ENCODE data around the gene SFTA2.
A peak's percentile ranks its signal among the peaks of the same experiment; 100 is the strongest.

Gene SFTA2

GRCh38 chr6:30890646-30891449 lies 41.1 kb downstream of the SFTA2 start:
- DNase-seq (ENCODE audit: low read depth in 2 of 2), result no peak

DNA sequence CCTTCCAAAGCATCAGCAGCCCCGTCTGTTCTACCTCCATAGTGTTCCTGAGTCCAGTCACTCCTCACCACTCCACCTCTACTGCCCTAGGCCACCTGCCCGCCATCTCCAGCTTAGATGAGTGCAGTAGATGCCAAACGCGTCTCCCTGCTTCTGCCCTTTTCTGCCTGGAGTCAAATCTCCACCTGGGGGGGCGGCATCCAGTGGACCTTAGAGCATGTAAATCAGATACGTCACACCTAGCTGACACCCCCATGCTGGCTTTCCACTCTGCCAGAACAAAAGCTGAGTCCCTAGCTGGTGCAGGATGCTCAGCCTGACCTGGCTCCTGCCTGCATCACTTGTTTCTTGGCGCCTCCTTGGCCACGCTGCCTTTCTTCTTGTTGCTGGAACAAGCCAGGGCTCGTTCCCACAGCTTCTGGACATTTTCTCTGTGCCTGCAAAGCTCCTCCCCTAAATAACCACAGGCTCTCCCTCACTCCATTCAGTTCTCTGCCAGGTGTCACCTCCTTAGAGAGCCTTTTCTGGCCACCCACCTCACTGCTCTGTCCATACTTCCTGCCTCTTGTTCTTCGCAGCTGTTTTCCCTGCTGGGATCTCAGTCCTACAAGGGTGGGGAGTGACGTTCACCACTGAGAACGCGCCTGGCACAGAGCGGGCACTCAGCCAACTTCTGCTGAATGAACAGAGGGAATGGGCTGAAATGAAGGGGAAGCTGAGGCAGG lies 41.9 kb downstream of the SFTA2 start:
- DNase-seq (ENCODE audit: low read depth in 2 of 2), result no peak

GRCh38 chr6:30889496-30889885 lies 42.5 kb downstream of the SFTA2 start:
- no peak for DNase-seq (ENCODE audit: low read depth in 2 of 2)

GRCh38 chr6:30888816-30889495 lies 43.0 kb downstream of the SFTA2 start:
- DNase-seq (ENCODE audit: low read depth in 2 of 2), result no peak

DNA sequence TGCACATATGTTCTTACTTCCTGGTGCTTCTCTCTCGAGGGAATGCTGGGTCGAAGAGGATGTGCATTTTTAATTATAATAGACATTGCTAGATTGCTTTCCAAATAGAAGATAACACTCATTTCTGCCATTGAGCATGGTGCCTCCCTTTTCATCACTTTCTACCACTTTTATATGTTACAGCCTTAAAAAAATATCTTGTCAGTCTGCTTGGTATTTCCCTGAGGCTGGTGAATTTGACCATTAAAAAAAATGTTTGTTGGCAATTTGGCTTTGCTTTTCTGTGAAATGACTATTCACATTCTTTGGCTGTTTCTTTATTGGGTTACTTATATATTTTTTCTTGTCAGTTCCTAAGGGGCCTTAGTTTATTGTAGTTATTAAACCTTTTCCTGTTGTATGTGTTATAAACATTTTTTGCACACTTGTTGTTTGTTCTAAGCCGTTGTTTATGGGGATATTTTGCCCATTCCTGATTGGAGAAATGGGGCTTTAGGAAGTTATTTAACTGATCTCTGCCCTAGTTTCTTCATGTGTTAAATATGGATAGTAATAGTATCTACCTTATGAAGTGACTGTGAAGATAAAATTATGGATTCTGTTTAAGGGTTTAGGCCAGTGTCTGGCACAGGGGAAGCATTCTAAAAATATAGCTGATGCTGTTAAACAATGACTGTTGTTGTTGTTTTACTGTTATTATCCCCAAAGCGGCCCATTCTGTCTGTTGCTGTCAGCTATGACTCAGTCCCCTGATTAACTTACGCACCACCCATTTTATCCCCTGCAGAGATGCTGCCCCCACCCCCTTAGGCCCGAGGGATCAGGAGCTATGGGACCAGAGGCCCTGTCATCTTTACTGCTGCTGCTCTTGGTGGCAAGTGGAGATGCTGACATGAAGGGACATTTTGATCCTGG lies 43.8 kb downstream of the SFTA2 start:
- DNase-seq (ENCODE audit: low read depth in 2 of 2), result no peak

- DNase-seq (ENCODE audit: low read depth in 2 of 2), result no peak
Measured at GRCh38 chr6:30886897-30887255, 45.1 kb downstream of the SFTA2 start.

DNA sequence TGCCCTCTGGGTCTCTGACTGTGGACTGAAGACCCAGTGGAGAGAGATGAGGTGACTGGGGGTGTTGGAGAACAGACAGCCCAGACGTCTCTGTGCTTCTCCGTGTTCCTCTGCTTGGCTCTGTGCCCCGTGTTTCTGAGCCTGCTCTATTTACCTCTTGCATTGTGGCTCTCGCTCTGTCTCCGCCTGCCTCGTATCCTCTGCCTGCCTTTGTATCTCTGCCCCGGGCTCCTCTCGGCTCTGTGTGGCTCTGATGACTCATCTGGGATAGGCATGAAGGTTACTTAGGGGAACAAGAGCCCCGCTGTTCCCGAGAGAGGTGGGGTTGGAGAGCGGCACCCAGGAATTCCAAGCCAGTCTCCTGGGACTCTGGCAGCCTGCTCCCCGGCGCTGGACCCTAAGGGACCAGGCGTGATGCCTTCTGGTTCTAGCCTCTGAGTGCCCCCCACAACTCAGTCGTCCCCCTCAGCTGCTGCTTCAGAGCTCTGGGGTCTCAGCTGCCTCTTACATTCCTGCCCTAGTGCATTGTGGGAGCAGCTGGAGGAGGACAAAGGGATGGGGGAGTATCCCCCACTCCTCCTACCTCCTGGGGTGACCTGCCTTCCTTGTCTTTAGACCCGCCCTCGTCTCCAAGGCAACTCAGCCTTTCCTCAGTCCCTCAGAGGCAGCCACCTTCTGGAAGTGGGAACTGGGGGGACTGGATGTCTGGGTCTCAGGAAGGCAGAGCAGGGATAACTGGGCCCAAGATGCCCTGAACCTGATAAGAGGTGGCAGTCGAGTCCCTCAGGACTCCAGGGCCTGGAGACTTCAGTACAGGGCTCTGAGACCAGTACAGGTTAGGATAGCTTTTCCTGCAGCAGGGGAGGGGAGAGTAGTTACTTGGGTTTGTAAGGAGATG lies 45.7 kb downstream of the SFTA2 start:
- no peak for DNase-seq (ENCODE audit: low read depth in 2 of 2)

GRCh38 chr6:30885481-30885998 lies 46.4 kb downstream of the SFTA2 start:
- no peak for DNase-seq (ENCODE audit: low read depth in 2 of 2)

GRCh38 chr6:30884521-30885480 lies 47.2 kb downstream of the SFTA2 start:
- DNase-seq (ENCODE audit: low read depth in 2 of 2), result no peak

DNA sequence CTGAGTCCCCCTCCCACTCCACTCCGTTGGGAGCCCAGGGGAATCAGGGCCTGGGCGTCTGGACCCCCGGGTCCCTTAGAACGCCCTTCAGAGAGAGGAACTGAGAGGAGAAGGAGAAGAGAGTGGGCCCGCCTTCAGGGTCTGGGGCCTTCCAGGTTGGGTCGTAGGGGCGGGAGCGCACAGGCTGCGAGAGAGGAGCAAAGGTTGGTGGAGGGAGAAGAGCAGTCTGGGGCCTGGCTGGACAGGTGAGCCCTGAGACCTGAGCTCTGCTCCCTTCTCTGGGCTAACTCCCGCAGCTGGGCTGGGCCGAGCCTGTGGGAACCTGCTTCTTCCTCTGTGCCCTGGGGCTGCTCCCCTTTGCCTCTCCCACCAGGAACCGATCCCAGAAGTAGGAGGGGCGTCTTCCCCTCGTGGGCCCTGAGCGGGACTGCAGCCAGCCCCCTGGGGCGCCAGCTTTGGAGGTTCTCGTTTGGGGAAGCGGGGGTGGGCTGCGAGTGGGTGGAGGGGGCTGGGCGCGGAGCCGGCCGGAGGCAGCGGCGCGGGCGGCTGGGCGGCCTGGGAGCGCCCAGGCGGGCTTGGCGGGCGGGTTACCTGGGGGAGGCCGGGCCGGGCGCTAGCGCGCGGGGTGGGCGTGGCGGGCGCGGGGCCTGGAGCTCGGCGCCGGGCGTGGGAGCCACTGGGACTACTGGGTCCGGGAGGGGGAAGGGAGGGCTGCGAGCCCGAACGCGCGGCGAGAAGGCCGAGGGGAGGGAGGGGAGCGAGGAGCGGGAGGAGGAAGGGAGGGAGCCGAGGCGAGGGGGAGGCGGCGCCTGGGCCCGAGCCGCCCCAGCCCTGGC lies 48.1 kb downstream of the SFTA2 start, which contains the start of gene DDR1:
Gene DDR1, plus strand, starts transcription at position 835 of the 836 bp plus-strand sequence. CDS start 4,211 bp downstream, outside the sequence.
- peak in 1 of 2 donors; percentile 26 for DNase-seq (ENCODE audit: low read depth in 2 of 2)

DNA sequence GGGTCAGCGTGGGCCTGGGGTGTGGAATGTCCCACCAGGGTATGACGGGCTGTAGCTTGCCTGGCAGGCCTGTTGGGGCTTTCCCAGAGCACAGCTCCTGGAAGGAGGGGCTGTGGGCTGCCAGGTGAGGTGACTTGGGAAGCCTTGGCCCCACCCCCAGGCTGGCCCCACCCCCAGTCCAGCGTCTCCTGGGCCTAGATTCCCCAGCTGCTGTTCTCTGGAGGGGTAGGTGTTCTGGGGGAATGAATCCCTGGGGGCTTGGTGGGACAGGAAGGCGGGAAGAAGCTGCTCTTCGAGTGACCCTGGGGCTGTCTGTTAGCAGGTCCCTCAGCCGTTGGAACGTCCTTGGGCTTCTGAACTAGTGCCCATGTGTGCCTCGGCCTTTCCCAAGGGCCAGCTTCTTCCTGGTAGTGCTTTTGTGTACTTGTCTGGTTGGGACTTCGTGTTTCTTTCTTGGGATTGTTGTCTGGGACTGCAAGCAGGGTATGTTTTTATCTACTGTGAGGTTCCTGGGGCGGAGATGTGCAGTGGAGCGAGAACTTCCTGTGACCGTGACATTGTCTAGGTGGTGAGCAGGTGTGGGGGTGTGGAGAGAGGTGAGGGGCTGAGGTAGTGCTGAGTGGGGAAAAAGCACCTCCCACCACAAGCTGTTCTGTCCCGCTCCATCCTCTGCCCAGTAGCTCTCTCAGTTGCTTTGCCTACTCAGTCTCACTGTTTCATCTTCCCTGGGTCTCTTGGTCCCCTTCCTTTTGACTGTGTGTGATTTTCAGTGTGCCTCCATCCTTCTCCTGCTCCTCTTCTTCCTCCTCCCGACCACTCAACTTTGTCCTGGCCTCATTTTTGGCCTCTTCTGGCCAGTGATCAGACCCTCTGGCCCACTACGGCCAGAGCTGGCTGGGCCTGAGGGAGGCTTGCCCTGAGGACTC lies 48.9 kb downstream of the SFTA2 start:
- DNase-seq (ENCODE audit: low read depth in 2 of 2), result no peak

DNA sequence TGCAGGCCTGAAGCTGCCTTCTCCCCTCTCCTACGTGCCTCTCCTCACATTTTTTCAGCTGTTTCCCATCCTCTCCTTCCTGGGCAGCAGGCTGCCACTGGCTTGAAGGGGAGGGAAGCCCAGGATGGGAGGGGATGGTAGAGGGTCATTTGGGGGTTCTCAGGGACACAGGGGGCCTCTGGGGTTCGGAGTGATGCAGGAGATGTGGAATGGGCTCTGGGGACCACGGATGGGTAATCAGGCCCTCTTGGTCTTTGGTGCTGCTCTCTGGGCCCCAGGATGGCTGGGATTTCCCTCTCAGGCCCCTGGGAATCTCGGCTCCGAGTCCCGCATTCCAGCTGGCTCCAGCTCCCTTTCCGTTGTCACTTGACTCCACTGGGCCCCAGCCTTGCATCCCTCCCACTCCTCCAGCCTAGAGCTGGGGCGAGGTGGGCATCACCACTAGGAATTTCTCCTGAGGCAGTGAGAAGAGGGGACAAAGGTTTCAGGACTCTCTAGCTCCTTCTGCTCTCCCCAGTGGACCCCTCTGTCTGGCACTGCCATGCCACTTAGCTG lies 49.7 kb downstream of the SFTA2 start:
- DNase-seq (ENCODE audit: low read depth in 2 of 2), result no peak

GRCh38 chr6:30881392-30882203 lies 50.4 kb downstream of the SFTA2 start:
- DNase-seq (ENCODE audit: low read depth in 2 of 2), result no peak

Measured in stimulated activated CD8-positive, alpha-beta memory T cell treated with anti-CD3 and anti-CD28 coated beads, Interleukin-2, amount 100 ng/mL, for 1 hour (primary cell).